Bone marrow (tissue), 2 donors: ENCODE data around the gene PSMB11.
"Not testable (repeated sequence)": the region's sequence is repeated elsewhere in the genome, so short reads cannot be mapped to it uniquely, and the experiment has no call there.

Experiments
- DNase-seq, 2 donors: peaks; one replicate each; lab custom pipeline; 2025; lab: John Stamatoyannopoulos, UW

Gene PSMB11

GRCh38 chr14:23042162-23042965, at the start of gene PSMB11:
TSS of gene PSMB11 (plus strand) at chr14:23042212. CDS start at chr14:23042226, 14 bp downstream.
- DNase-seq = no peak

GRCh38 chr14:22993517-22993916, 48.5 kb upstream of the PSMB11 start:
- no peak for DNase-seq

GRCh38 chr14:22994762-22995275, 47.2 kb upstream of the PSMB11 start:
- peak in 1 of 2 donors; percentile 20 for DNase-seq

GRCh38 chr14:22995889-22996625, 46.0 kb upstream of the PSMB11 start:
- DNase-seq = no peak

GRCh38 chr14:22996768-22997654, 45.0 kb upstream of the PSMB11 start:
- DNase-seq = no peak

GRCh38 chr14:22997676-22998323, 44.2 kb upstream of the PSMB11 start:
- DNase-seq = no peak

GRCh38 chr14:22998329-22999012, 43.5 kb upstream of the PSMB11 start:
- no peak for DNase-seq

GRCh38 chr14:23000860-23001259, 41.2 kb upstream of the PSMB11 start:
- DNase-seq = no peak

- no peak for DNase-seq
Measured at GRCh38 chr14:23002592-23002991, 39.4 kb upstream of the PSMB11 start.

GRCh38 chr14:23004274-23004673, 37.7 kb upstream of the PSMB11 start:
- DNase-seq = not testable (repeated sequence)

- no peak for DNase-seq
Measured at GRCh38 chr14:23005451-23006187, 36.4 kb upstream of the PSMB11 start.

- DNase-seq = no peak
Measured at GRCh38 chr14:23006188-23006534, 35.9 kb upstream of the PSMB11 start.

- peak; percentile 77 to 99 for DNase-seq
Measured at GRCh38 chr14:23006544-23007419, 35.2 kb upstream of the PSMB11 start.

- DNase-seq = no peak
Measured at GRCh38 chr14:23008831-23009230, 33.2 kb upstream of the PSMB11 start.

- no peak for DNase-seq
Measured at GRCh38 chr14:23009483-23009938, 32.5 kb upstream of the PSMB11 start.

GRCh38 chr14:23009939-23010726, 31.9 kb upstream of the PSMB11 start, which contains the start of gene C14orf93:
TSS of gene C14orf93 (minus strand) at chr14:23010143. CDS start at chr14:22999023, 11,120 bp downstream.
- DNase-seq = peak; percentile 38 to 64

- DNase-seq = no peak
Measured at GRCh38 chr14:23013054-23013748, 28.8 kb upstream of the PSMB11 start.

GRCh38 chr14:23013749-23014054, 28.3 kb upstream of the PSMB11 start:
- not testable (repeated sequence) for DNase-seq
